ENCODE measurements around the gene NTN5.

- TF ChIP-seq YY1 (IDR thresholded peaks at IDR 0.05; ENCODE audit: insufficient read depth, insufficient read length) (no peak), ZNF274 (IDR thresholded peaks at IDR 0.05; ENCODE audit: low read depth, low read length) (no peak)
These were observed at the start of gene NTN5 for GRCh38 chr19:48672994-48673393.

Measured in NT2/D1 (cell line).